Thoracic aorta (tissue), 2 donors: Measurements from ENCODE around the gene PM20D2. TPM values are rescaled to one million over a fixed set of nuclear protein-coding genes. Genes with fewer than 3 reads are reported as not detected.

Experiments
- ATAC-seq: fragments of 150-250 bp; one replicate; pipeline ENCODE4 v1.8.0; 2017; ENCODE audit warnings: low read depth; ENCODE audit not compliant: insufficient number of reproducible peaks, low FRiP score
- DNase-seq: peaks from one replicate; pipeline ENCODE4 v3.0.0-alpha.2; 2020; ENCODE audit warnings: low spot score
- H3K27ac ChIP-seq, 2 donors: fragments of 200-600 bp; sonication (generic); 1 replicate in 1 of 2; 2 replicates in 1 of 2; pipeline ENCODE4 v1.5.1; 2016; ENCODE audit warnings: mild to moderate bottlenecking in 2 of 2, moderate library complexity in 2 of 2
- H3K27me3 ChIP-seq: fragments of 200-600 bp; sonication (generic); replicated peaks from 2 replicates; pipeline ENCODE4 v1.6.0; 2016; ENCODE audit warnings: mild to moderate bottlenecking; ENCODE audit not compliant: insufficient read depth
- H3K36me3 ChIP-seq: fragments of 200-600 bp; sonication (generic); one replicate; pipeline ENCODE4 v1.5.1; 2016
- H3K4me1 ChIP-seq, 2 donors: fragments of 200-600 bp; sonication (generic); 1 replicate in 1 of 2; 2 replicates in 1 of 2; pipeline versions ENCODE4 v1.5.1 to v1.6.0; 2016; ENCODE audit warnings: low read depth in 2 of 2, mild to moderate bottlenecking in 1 of 2; ENCODE audit not compliant: control insufficient read depth in 1 of 2
- H3K4me3 ChIP-seq: fragments of 200-600 bp; sonication (generic); 2 replicates; pipeline ENCODE4 v1.5.1; 2016; ENCODE audit warnings: mild to moderate bottlenecking
- H3K9me3 ChIP-seq: fragments of 200-600 bp; sonication (generic); 2 replicates; pipeline ENCODE4 v1.5.1; 2016
- CTCF ChIP-seq: fragments of 200-600 bp; sonication (generic); IDR thresholded peaks from one replicate; pipeline ENCODE4 v1.5.1; 2019; ENCODE audit warnings: antibody characterized with exemption
- total RNA-seq, 2 donors: library from RNA; depleted of rRNA; stranded (reverse); fragments of >200 nt; gene quantifications; one replicate each; pipeline versions ENCODE4 v1.1.0 to v1.2.3, GENCODE V29; 2016

PM20D2 gene
- total RNA-seq, 2 donors from 2014 or later: 23.7 to 58.6 TPM

- Histone ChIP-seq H3K27me3 (no peaks in the 10 kb centered on the region), H3K9me3 (no peaks in the 10 kb centered on the region), H3K4me1 (peaks cover 4 to 16% of the 10 kb centered on the region in 2 donors), H3K36me3 (no peaks in the 10 kb centered on the region), H3K4me3 (no peak overlapping the region), H3K27ac (no peak overlapping the region)
- DNase-seq: no peak
- ATAC-seq: no peak
- no peak for TF ChIP-seq CTCF
Measured at GRCh38 chr6:89134723-89135122, 11.1 kb upstream of the PM20D2 start.

- no peak for TF ChIP-seq CTCF
- H3K4me1 ChIP-seq: peaks cover 4 to 30% of the 10 kb centered on the region in 2 donors
- DNase-seq: no peak
- no peak for ATAC-seq
- no peak overlapping the region for H3K27ac ChIP-seq
- H3K4me3 ChIP-seq: no peak overlapping the region
- H3K27me3 ChIP-seq: no peaks in the 10 kb centered on the region
- no peaks in the 10 kb centered on the region for H3K36me3 ChIP-seq
- no peaks in the 10 kb centered on the region for H3K9me3 ChIP-seq
Measured at GRCh38 chr6:89138173-89138572, 7.7 kb upstream of the PM20D2 start.

GRCh38 chr6:89139509-89140346 lies 6.1 kb upstream of the PM20D2 start:
- H3K4me1 ChIP-seq: peaks cover 7 to 42% of the 10 kb centered on the region in 2 donors
- no peak for TF ChIP-seq CTCF
- H3K4me3 ChIP-seq: no peak overlapping the region
- DNase-seq (no peak), ATAC-seq (no peak)
- H3K27me3 ChIP-seq: no peaks in the 10 kb centered on the region
- no peaks in the 10 kb centered on the region for H3K36me3 ChIP-seq
- H3K27ac ChIP-seq: no peak overlapping the region
- no peaks in the 10 kb centered on the region for H3K9me3 ChIP-seq

- Histone ChIP-seq H3K4me3 (no peak overlapping the region), H3K9me3 (no peaks in the 10 kb centered on the region), H3K4me1 (peaks cover 12 to 46% of the 10 kb centered on the region in 2 donors), H3K27ac (peak overlapping the region in 1 of 2 donors; percentile 3), H3K27me3 (no peaks in the 10 kb centered on the region), H3K36me3 (no peaks in the 10 kb centered on the region)
- DNase-seq (no peak), ATAC-seq (no peak)
- TF ChIP-seq CTCF: no peak
Measured at GRCh38 chr6:89140347-89141156, 5.3 kb upstream of the PM20D2 start.

GRCh38 chr6:89144354-89144906 lies 1.4 kb upstream of the PM20D2 start:
- ATAC-seq (no peak), DNase-seq (no peak)
- Histone ChIP-seq H3K27me3 (no peaks in the 10 kb centered on the region), H3K27ac (peak overlapping the region in 1 of 2 donors; percentile 21), H3K4me3 (peak overlapping the region; percentile 90), H3K9me3 (no peaks in the 10 kb centered on the region), H3K36me3 (no peaks in the 10 kb centered on the region), H3K4me1 (peaks cover 11 to 50% of the 10 kb centered on the region in 2 donors)
- TF ChIP-seq CTCF: no peak
